Measurements from ENCODE around the gene CHAC2. TPM values are rescaled to one million over a fixed set of nuclear protein-coding genes. Genes with fewer than 3 reads are reported as not detected.

The CHAC2 gene
- total RNA-seq, 6 experiments from 2014 or later, result 4.7 to 7.2 (median 5.4) TPM

DNA sequence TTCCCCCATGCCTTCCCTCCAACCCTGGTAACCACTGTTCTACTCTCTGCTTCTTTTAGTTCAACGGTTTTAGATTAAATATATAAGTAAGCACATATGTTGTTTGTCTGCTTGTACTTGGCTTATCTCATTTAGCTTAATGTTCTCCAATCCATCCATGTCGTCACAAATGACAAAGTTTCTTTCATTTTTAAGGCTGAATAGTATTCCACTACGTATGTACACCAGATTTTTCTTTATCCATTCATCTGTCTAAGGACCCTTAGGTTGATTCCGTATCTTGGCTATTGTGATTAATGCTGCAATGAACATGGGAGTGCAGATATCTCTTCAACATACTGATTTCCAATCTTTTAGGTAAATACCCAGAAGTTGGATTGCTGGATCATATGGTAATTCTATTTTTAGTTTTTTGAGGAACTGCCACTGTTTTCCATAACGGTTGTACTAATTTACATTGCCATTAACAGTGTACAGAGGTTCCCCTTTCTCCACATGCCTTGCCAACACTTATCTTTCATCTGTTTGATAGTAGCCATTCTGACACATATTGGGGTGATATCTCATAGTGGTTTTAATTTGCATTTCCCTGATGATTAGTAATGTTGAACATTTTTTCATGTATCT, 11.0 kb downstream of the CHAC2 start:
- Mint-ChIP-seq H3K27me3 (ENCODE audit: insufficient read depth) (no peaks in the 10 kb centered on the region), H3K4me3 (no peak overlapping the region), H3K9me3 (no peaks in the 10 kb centered on the region), H3K4me1 (ENCODE audit: low read depth) (peaks cover 6% of the 10 kb centered on the region), H3K27ac (no peak overlapping the region), H3K36me3 (ENCODE audit: low read depth) (peaks cover 21% of the 10 kb centered on the region; the same call in 1 of the 2 replicates)
- TF ChIP-seq, protein P1, sequence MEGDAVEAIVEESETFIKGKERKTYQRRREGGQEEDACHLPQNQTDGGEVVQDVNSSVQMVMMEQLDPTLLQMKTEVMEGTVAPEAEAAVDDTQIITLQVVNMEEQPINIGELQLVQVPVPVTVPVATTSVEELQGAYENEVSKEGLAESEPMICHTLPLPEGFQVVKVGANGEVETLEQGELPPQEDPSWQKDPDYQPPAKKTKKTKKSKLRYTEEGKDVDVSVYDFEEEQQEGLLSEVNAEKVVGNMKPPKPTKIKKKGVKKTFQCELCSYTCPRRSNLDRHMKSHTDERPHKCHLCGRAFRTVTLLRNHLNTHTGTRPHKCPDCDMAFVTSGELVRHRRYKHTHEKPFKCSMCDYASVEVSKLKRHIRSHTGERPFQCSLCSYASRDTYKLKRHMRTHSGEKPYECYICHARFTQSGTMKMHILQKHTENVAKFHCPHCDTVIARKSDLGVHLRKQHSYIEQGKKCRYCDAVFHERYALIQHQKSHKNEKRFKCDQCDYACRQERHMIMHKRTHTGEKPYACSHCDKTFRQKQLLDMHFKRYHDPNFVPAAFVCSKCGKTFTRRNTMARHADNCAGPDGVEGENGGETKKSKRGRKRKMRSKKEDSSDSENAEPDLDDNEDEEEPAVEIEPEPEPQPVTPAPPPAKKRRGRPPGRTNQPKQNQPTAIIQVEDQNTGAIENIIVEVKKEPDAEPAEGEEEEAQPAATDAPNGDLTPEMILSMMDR (IDR thresholded peaks at IDR 0.05), result no peak
- DNase-seq, result no peak

DNA sequence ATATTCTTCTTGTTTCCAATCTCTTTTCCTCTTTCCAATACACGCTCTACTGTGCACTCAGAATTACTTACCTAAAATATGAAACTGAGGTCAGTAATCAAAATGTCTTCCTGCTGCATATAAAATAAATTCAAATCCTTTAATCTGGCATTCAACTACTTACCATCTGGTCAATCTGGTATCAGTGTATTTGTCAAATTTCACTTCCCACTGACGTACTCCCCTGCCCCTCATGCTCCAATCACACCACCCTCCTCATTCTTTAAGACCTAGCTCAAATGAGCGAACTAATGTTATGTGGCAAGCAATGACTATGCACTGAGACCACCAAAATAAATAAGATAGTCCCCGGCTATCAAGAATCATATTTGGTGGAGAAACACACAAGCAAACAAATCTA, 12.5 kb downstream of the CHAC2 start:
- TF ChIP-seq, protein P1 (IDR thresholded peaks at IDR 0.05), result no peak
- peaks cover 16% of the 10 kb centered on the region for H3K4me1 Mint-ChIP-seq (ENCODE audit: low read depth)
- peaks cover 21% of the 10 kb centered on the region; the same call in 1 of the 2 replicates for H3K36me3 Mint-ChIP-seq (ENCODE audit: low read depth)
- no peak for DNase-seq
- H3K27ac Mint-ChIP-seq, result no peak overlapping the region
- no peak overlapping the region for H3K4me3 Mint-ChIP-seq
- no peaks in the 10 kb centered on the region for H3K27me3 Mint-ChIP-seq (ENCODE audit: insufficient read depth)
- no peaks in the 10 kb centered on the region for H3K9me3 Mint-ChIP-seq

DNA sequence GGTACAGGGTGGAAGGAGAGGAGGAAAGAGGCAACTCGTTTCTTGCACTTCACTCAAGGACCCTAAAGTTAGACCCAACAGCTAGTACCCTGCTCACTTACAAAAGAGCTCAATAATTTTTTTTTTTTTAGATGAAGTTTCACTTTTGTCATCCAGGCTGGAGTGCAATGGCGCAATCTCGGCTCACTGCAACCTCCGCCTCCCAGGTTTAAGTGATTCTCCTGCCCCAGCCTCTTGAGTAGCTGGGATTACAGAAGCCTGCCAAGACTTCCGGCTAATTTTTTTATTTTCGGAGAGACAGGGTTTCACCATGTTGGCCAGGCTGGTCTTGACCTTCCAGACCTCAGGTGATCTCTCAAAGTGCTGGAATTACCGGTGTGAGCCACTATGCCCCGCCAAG, 15.1 kb downstream of the CHAC2 start:
- Mint-ChIP-seq H3K36me3 (ENCODE audit: low read depth) (peaks cover 26% of the 10 kb centered on the region), H3K4me1 (ENCODE audit: low read depth) (peaks cover 17% of the 10 kb centered on the region), H3K27me3 (ENCODE audit: insufficient read depth) (no peaks in the 10 kb centered on the region; the same call in 1 of the 2 replicates), H3K9me3 (no peaks in the 10 kb centered on the region), H3K4me3 (no peak overlapping the region), H3K27ac (peak overlapping the region; percentile 26; the same call in 1 of the 2 replicates)
- TF ChIP-seq, protein P1 (IDR thresholded peaks at IDR 0.05), result no peak
- DNase-seq, result no peak

GRCh38 chr2:53784436-53784835, 16.8 kb downstream of the CHAC2 start:
- peak overlapping the region; percentile 98 for H3K4me3 Mint-ChIP-seq
- no peaks in the 10 kb centered on the region; the same call in 1 of the 2 replicates for H3K27me3 Mint-ChIP-seq (ENCODE audit: insufficient read depth)
- H3K9me3 Mint-ChIP-seq, result no peaks in the 10 kb centered on the region
- peaks cover 24% of the 10 kb centered on the region for H3K36me3 Mint-ChIP-seq (ENCODE audit: low read depth)
- peak overlapping the region; percentile 62 for H3K27ac Mint-ChIP-seq
- peaks cover 28% of the 10 kb centered on the region for H3K4me1 Mint-ChIP-seq (ENCODE audit: low read depth)
- TF ChIP-seq, protein P1 (IDR thresholded peaks at IDR 0.05), result no peak
- DNase-seq, result peak; percentile 18

GRCh38 chr2:53785366-53785765, 17.8 kb downstream of the CHAC2 start:
- Mint-ChIP-seq H3K4me1 (ENCODE audit: low read depth) (peaks cover 28% of the 10 kb centered on the region), H3K36me3 (ENCODE audit: low read depth) (peaks cover 15% of the 10 kb centered on the region), H3K27ac (peak overlapping the region; percentile 89), H3K27me3 (ENCODE audit: insufficient read depth) (no peaks in the 10 kb centered on the region; the same call in 1 of the 2 replicates), H3K4me3 (peak overlapping the region; percentile 98), H3K9me3 (no peaks in the 10 kb centered on the region)
- DNase-seq, result no peak
- TF ChIP-seq, protein P1 (IDR thresholded peaks at IDR 0.05), result no peak
